H9 (cell line): Measurements from ENCODE around the gene EPYC. TPM values are rescaled to one million over a fixed set of nuclear protein-coding genes. Genes with fewer than 3 reads are reported as not detected.

Experiments
- DNase-seq: peaks from one replicate; pipeline ENCODE4 v3.0.0-alpha.2; 2017
- H2AFZ ChIP-seq: one replicate; pipeline ENCODE4 v1.6.1; 2013; ENCODE audit warnings: mild to moderate bottlenecking, low read length, control low read depth, moderate library complexity
- H2AK5ac ChIP-seq: 2 replicates; pipeline ENCODE4 v1.6.1; 2013; ENCODE audit warnings: low read length, control low read depth, mixed read lengths; ENCODE audit not compliant: insufficient read length
- H2BK120ac ChIP-seq: one replicate; pipeline ENCODE4 v1.6.1; 2013; ENCODE audit warnings: low read depth, mild to moderate bottlenecking, low read length, control low read depth, inconsistent platforms; ENCODE audit not compliant: poor library complexity, severe bottlenecking
- H2BK12ac ChIP-seq: 2 replicates; pipeline ENCODE4 v1.6.1; 2013; ENCODE audit warnings: low read length, control low read depth, mixed read lengths, low read depth; ENCODE audit not compliant: insufficient read length
- H2BK15ac ChIP-seq: 2 replicates; pipeline ENCODE4 v1.6.1; 2013; ENCODE audit warnings: low read depth, low read length, control low read depth
- H2BK20ac ChIP-seq: one replicate; pipeline ENCODE4 v1.6.1; 2013; ENCODE audit warnings: low read depth, mild to moderate bottlenecking, low read length, control low read depth, inconsistent platforms; ENCODE audit not compliant: poor library complexity, severe bottlenecking
- H2BK5ac ChIP-seq: 2 replicates; pipeline ENCODE4 v1.6.1; 2013; ENCODE audit warnings: low read length, control low read depth, mixed read lengths; ENCODE audit not compliant: insufficient read length
- H3K14ac ChIP-seq: 2 replicates; pipeline ENCODE4 v1.6.1; 2013; ENCODE audit warnings: low read length, control low read depth; ENCODE audit not compliant: insufficient read depth
- H3K18ac ChIP-seq: 2 replicates; pipeline ENCODE4 v1.6.1; 2013; ENCODE audit warnings: low read depth, mild to moderate bottlenecking, mixed read lengths, low read length, control low read depth; ENCODE audit not compliant: insufficient read length
- H3K23ac ChIP-seq: 2 replicates; pipeline ENCODE4 v1.6.1; 2013; ENCODE audit warnings: low read length, control low read depth, mixed read lengths, low read depth; ENCODE audit not compliant: insufficient read length
- H3K23me2 ChIP-seq: 2 replicates; pipeline ENCODE4 v1.6.1; 2013; ENCODE audit warnings: low read depth, mild to moderate bottlenecking, mixed read lengths, low read length, control low read depth; ENCODE audit not compliant: insufficient read length, poor library complexity, severe bottlenecking
- H3K27ac ChIP-seq: 2 replicates; pipeline ENCODE4 v1.5.1; 2013; ENCODE audit warnings: low read length, control low read depth, mixed read lengths, low read depth; ENCODE audit not compliant: insufficient read length
- H3K27me3 ChIP-seq: 2 replicates; pipeline ENCODE4 v1.6.1; 2013; ENCODE audit warnings: low read length, control low read depth, inconsistent platforms; ENCODE audit not compliant: insufficient read depth
- H3K4ac ChIP-seq: 2 replicates; pipeline ENCODE4 v1.6.1; 2013; ENCODE audit warnings: low read depth, mild to moderate bottlenecking, control low read depth, inconsistent platforms, low read length, moderate library complexity
- H3K4me1 ChIP-seq: 2 replicates; pipeline ENCODE4 v1.6.1; 2013; ENCODE audit warnings: low read length, control low read depth, inconsistent platforms; ENCODE audit not compliant: insufficient read depth
- H3K4me2 ChIP-seq: 2 replicates; pipeline ENCODE4 v1.6.1; 2013; ENCODE audit warnings: low read length, control low read depth, mixed read lengths; ENCODE audit not compliant: insufficient read length, insufficient read depth
- H3K56ac ChIP-seq: 2 replicates; pipeline ENCODE4 v1.6.1; 2013; ENCODE audit warnings: low read depth, mild to moderate bottlenecking, mixed read lengths, low read length, control low read depth; ENCODE audit not compliant: insufficient read length
- H3K79me1 ChIP-seq: 2 replicates; pipeline ENCODE4 v1.6.1; 2013; ENCODE audit warnings: low read depth, mild to moderate bottlenecking, moderate library complexity, low read length, control low read depth, inconsistent platforms; ENCODE audit not compliant: insufficient read depth, poor library complexity, severe bottlenecking
- H3K79me2 ChIP-seq: 2 replicates; pipeline ENCODE4 v1.6.1; 2013; ENCODE audit warnings: low read length, control low read depth, inconsistent platforms; ENCODE audit not compliant: insufficient read depth
- H3K9ac ChIP-seq: 2 replicates; pipeline ENCODE4 v1.6.1; 2013; ENCODE audit warnings: low read length, control low read depth, mixed read lengths; ENCODE audit not compliant: insufficient read length; ENCODE audit errors: extremely low read depth
- H3K9me3 ChIP-seq: one replicate; pipeline ENCODE4 v1.6.1; 2013; ENCODE audit warnings: low read depth, low read length, inconsistent platforms; ENCODE audit not compliant: control insufficient read depth
- H3T11ph ChIP-seq: one replicate; pipeline ENCODE4 v1.6.1; 2013; ENCODE audit warnings: mild to moderate bottlenecking, low read length, control low read depth, inconsistent platforms
- H4K20me1 ChIP-seq: one replicate; pipeline ENCODE4 v1.6.1; 2013; ENCODE audit not compliant: control insufficient read depth, insufficient read length, insufficient read depth
- H4K5ac ChIP-seq: 2 replicates; pipeline ENCODE4 v1.6.1; 2013; ENCODE audit warnings: low read depth, mild to moderate bottlenecking, mixed read lengths, low read length, control low read depth; ENCODE audit not compliant: insufficient read length
- H4K8ac ChIP-seq: replicated peaks from 2 replicates; pipeline ENCODE4 v1.6.1; 2013; ENCODE audit warnings: low read length, control low read depth, mixed read lengths, low read depth; ENCODE audit not compliant: insufficient read length
- H4K91ac ChIP-seq: 2 replicates; pipeline ENCODE4 v1.6.1; 2013; ENCODE audit warnings: low read depth, mild to moderate bottlenecking, moderate library complexity, mixed read lengths, low read length, control low read depth; ENCODE audit not compliant: insufficient read length
- H3K27ac Mint-ChIP-seq, 3 experiments: 2 replicates in 2 of 3; 3 replicates in 1 of 3; pipeline ENCODE4 v1.8.0; 2020 to 2021; ENCODE audit warnings: mixed read lengths in 3 of 3, mild to moderate bottlenecking in 1 of 3, moderate library complexity in 1 of 3
- H3K27me3 Mint-ChIP-seq: 2 replicates; pipeline ENCODE4 v1.8.0; 2021; ENCODE audit warnings: low read depth, mild to moderate bottlenecking, moderate library complexity, mixed read lengths
- H3K36me3 Mint-ChIP-seq, 3 experiments: 2 replicates in 2 of 3; 3 replicates in 1 of 3; pipeline ENCODE4 v1.8.0; 2020 to 2021; ENCODE audit warnings: low read depth in 3 of 3, mixed read lengths in 3 of 3; ENCODE audit not compliant: insufficient read depth in 1 of 3
- H3K4me1 Mint-ChIP-seq, 2 experiments: 2 replicates each; pipeline ENCODE4 v1.8.0; 2020; ENCODE audit warnings: mixed read lengths in 2 of 2
- H3K4me3 Mint-ChIP-seq, 2 experiments: 2 replicates in 1 of 2; 3 replicates in 1 of 2; pipeline ENCODE4 v1.8.0; 2020 to 2021; ENCODE audit warnings: mild to moderate bottlenecking in 2 of 2, mixed read lengths in 2 of 2, moderate library complexity in 1 of 2
- H3K9me3 Mint-ChIP-seq, 2 experiments: 2 replicates in 1 of 2; 3 replicates in 1 of 2; pipeline ENCODE4 v1.8.0; 2020; ENCODE audit warnings: mild to moderate bottlenecking in 2 of 2, mixed read lengths in 2 of 2, moderate library complexity in 1 of 2
- WGBS: extraction: QIAGEN DNeasy Blood & Tissue Kit; methylation state at CpG from one replicate; pipeline ENCODE4 v1.1.7; 2013; ENCODE audit warnings: missing lambda C conversion rate, low lambda C conversion rate, mixed read lengths; ENCODE audit not compliant: insufficient read length; ENCODE audit errors: extremely low coverage; 5-methylcytosine and 5-hydroxymethylcytosine counted together
- total RNA-seq: library from RNA; stranded (reverse); gene quantifications from 2 replicates; pipeline ENCODE4 v1.2.1, GENCODE V29; 2021
- TF ChIP-seq, protein P1 (sequence below): fragments of 200-600 bp; sonication (generic); conservative IDR thresholded peaks from 3 replicates; pipeline ENCODE4 v1.8.0; 2021; ENCODE audit warnings: antibody characterized with exemption, mild to moderate bottlenecking

Gene EPYC
- total RNA-seq, 1 experiment from 2014 or later = not detected

DNA sequence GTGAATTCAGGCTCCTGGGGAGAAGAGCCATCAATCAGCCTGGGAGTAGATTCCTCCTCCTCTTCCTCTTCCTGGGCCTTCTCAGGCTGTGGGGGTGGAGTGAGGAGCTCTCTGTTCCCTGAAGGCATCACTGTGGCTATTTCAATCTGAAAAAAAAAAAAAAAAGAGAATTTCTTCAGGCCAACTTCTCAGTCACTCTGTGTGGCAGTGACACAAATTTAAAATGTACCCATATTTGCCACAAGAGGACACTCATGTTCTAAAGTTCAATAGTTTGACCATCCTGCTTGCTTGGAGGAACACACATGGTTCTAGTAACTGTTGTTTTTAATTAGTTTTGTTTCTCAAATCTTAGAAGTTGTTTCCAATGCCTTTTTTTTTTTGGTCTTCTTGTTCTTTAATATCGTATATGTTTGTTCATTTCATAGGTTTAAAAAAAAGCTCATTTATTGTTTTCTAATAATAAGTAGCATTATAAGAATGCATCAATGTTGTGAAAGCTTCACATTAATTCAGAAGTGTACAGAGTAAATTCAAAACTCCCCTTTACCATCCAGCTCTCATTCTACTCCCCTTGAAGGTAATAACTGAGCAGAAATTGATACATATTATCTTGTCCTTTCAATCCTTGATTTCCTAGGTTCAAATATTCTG lies 26.5 kb downstream of the EPYC start:
- no peak overlapping the region for H3K4me2 ChIP-seq
- no peaks in the 10 kb centered on the region for H3K36me3 Mint-ChIP-seq
- DNase-seq = no peak
- no peak overlapping the region for H4K8ac ChIP-seq
- TF ChIP-seq, protein P1, sequence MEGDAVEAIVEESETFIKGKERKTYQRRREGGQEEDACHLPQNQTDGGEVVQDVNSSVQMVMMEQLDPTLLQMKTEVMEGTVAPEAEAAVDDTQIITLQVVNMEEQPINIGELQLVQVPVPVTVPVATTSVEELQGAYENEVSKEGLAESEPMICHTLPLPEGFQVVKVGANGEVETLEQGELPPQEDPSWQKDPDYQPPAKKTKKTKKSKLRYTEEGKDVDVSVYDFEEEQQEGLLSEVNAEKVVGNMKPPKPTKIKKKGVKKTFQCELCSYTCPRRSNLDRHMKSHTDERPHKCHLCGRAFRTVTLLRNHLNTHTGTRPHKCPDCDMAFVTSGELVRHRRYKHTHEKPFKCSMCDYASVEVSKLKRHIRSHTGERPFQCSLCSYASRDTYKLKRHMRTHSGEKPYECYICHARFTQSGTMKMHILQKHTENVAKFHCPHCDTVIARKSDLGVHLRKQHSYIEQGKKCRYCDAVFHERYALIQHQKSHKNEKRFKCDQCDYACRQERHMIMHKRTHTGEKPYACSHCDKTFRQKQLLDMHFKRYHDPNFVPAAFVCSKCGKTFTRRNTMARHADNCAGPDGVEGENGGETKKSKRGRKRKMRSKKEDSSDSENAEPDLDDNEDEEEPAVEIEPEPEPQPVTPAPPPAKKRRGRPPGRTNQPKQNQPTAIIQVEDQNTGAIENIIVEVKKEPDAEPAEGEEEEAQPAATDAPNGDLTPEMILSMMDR = peak; percentile 80
- no peaks in the 10 kb centered on the region for H3K79me2 ChIP-seq
- H2AK5ac ChIP-seq = no peak overlapping the region
- H3T11ph ChIP-seq = no peak overlapping the region
- no peak overlapping the region for H4K91ac ChIP-seq
- H4K20me1 ChIP-seq = no peaks in the 10 kb centered on the region
- H3K27ac ChIP-seq = no peak overlapping the region
- H3K14ac ChIP-seq = no peak overlapping the region
- no peak overlapping the region for H3K56ac ChIP-seq
- H3K9ac ChIP-seq = no peak overlapping the region
- no peaks in the 10 kb centered on the region for H3K9me3 ChIP-seq
- no peaks in the 10 kb centered on the region for H3K4me1 ChIP-seq
- peaks cover 10 to 19% of the 10 kb centered on the region in 2 experiments for H3K4me1 Mint-ChIP-seq
- no peak overlapping the region for H4K5ac ChIP-seq
- H2BK12ac ChIP-seq = no peak overlapping the region
- H3K27ac Mint-ChIP-seq = no peak overlapping the region
- no peak overlapping the region for H2BK20ac ChIP-seq
- H2BK15ac ChIP-seq = no peak overlapping the region
- H2BK5ac ChIP-seq = no peak overlapping the region
- H3K23me2 ChIP-seq = no peaks in the 10 kb centered on the region
- H3K9me3 Mint-ChIP-seq = peaks cover 2% of the 10 kb centered on the region in 2 experiments; a peak in 2 of 5 replicates
- no peaks in the 10 kb centered on the region for H3K79me1 ChIP-seq
- peaks cover 17% of the 10 kb centered on the region; the same call in 1 of the 2 replicates for H3K27me3 ChIP-seq
- H3K23ac ChIP-seq = no peak overlapping the region
- H3K27me3 Mint-ChIP-seq = peaks cover 39% of the 10 kb centered on the region
- H3K18ac ChIP-seq = no peak overlapping the region
- no CpG with 5 or more reads among the region's 1 CpG for WGBS
- H3K4me3 Mint-ChIP-seq = no peak overlapping the region
- no peak overlapping the region for H3K4ac ChIP-seq
- no peak overlapping the region for H2AFZ ChIP-seq
- no peak overlapping the region for H2BK120ac ChIP-seq
